Measurements from ENCODE around the gene BCR.

DNA sequence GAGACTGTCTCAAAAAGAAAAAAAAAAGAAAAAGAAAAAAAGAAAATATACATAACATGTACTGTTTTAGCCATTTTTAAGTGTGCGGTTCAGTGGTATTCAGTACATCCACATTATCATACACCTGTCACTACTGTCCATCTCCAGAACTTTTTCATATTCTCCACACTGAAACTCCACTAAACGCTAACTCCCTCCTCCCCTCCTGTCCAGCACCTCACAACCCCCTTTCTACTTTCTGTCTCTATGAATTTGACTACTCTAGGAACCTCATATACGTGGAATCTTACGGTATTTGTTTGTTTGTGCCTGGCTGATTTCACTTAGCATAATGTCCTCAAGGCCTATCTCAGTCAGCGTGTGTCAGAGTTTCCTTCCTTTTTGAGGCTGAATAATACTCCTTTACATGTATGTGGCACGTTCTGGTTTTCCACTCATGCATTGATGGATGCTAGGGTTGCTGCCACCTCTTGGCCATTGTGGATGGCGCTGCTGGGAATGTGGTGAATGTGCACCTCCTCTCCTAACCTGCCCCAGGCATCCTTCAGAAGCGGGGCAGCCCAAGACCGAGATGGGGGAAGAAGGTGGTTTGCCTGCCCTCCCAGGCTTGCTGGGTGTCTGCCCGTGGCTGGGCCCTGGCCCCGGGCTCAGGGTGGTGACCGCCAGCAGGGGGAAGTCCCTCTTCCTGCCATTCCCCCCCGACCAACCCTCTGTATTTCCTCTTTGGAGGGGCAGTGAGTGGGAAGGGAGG lies 60.5 kb downstream of the BCR start:
- peak in 1 of 2 donors; percentile 7 for TF ChIP-seq CTCF (IDR thresholded peaks at IDR 0.05)
- TF ChIP-seq POLR2A (IDR thresholded peaks at IDR 0.05) = no peak
- no peak for TF ChIP-seq POLR2AphosphoS5 (IDR thresholded peaks at IDR 0.05)
- no peak for TF ChIP-seq EP300 (IDR thresholded peaks at IDR 0.05)

Data from suprapubic skin (tissue), 4 donors.